HG02610 (cell line): Measurements from ENCODE around the gene UHRF2.
"Not testable (repeated sequence)": the region's sequence is repeated elsewhere in the genome, so short reads cannot be mapped to it uniquely, and the experiment has no call there.

Source experiments
- ATAC-seq: cut with Tn5 transposase; IDR thresholded peaks from one replicate; pipeline ENCODE4 v1.9.1; 2021; ENCODE audit warnings: mild to moderate bottlenecking, moderate library complexity; ENCODE audit not compliant: unreplicated experiment

The UHRF2 gene

GRCh38 chr9:6479959-6480358, 67.0 kb downstream of the UHRF2 start:
- no peak for ATAC-seq

GRCh38 chr9:6484210-6484609, 71.2 kb downstream of the UHRF2 start:
- ATAC-seq: no peak

GRCh38 chr9:6488395-6488794, 75.4 kb downstream of the UHRF2 start:
- ATAC-seq: no peak

DNA sequence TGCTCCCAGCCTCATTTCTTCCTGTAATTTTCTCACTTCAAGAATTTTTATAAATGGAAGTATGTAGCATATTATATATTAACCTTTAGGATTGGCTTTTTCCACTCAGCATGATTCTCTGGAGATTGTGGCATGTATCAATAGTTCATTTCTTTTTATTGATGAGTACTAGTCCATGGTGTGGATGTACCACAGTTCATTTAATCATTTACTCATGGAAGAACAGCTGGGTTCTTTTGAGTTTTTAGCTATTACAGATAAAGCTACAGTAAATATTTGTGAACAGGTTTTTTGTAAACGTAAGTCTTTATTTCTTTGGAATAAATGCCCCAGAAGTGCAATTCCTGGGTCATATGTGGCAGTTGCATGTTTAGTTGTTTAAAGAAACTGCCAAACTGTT, 76.1 kb downstream of the UHRF2 start:
- ATAC-seq: no peak

DNA sequence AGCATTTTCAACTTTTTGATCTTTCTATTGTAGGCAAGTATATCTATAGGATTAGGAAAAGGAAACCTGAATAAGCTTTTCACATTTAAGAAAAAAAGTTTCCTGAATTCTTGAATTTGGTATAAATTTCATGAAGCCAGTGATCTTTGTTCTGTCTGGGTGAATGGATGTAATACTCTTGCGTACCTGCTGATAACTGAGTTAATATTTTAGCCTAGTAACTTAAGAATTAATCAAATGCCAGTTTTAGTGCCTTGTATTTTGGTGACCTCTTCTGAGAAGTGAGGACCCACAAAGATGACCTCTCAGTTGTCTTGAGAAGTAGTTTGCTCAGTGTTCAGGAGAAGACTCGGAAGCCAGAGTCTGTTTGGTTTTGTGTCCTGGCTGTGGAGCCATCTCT, 77.9 kb downstream of the UHRF2 start:
- ATAC-seq: no peak

GRCh38 chr9:6495466-6495865, 82.5 kb downstream of the UHRF2 start:
- ATAC-seq: no peak

GRCh38 chr9:6498982-6499381, 86.0 kb downstream of the UHRF2 start:
- no peak for ATAC-seq

GRCh38 chr9:6501526-6502210, 88.7 kb downstream of the UHRF2 start:
- no peak for ATAC-seq

GRCh38 chr9:6502399-6502798, 89.4 kb downstream of the UHRF2 start:
- no peak for ATAC-seq

GRCh38 chr9:6506571-6506970, 93.6 kb downstream of the UHRF2 start:
- ATAC-seq: no peak

DNA sequence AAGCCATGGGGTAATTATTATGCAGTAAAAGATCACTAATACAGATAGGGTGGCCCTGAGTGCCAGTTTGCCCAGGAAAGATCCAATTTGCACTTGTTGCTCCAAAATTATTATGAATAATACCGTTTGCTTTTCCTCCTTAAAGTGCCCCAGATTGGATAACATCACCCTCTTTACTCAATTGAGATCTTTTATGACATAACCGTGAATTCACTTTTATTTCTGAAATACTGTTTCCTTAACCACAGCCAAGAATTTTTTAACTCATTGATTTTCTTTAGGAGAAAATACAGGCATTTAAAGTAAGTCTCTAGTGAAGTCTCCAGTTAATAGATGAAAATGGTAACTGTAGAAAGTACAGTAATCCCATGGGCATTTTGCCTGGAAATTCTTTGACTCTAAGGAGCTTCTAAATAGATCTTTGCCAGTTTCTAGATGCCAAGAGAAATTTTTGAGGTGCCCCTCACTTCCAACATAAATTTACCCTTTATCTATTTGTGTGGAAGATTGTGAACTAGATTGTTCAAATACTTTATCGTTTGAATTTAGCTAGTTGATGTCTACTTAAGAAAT, 99.2 kb downstream of the UHRF2 start:
- ATAC-seq: no peak

DNA sequence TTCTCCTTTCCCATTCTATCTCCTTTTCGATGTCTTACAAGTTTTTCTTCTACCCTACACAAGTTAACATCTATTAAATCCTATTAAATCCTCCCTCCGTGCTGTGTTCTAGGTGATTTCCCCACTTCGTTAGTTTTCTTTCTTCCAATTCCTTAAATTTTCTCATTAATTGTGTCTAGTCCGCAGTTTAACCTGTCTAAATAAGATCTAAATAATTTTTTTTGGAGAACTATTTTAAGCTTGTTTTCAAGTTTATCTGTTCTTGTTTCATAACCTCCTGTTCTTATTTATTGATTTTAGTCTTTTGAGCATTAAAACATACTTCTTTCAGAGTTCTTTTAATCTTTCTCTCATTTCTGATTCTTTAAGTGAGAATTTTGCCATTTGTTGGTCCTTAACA, 109.3 kb downstream of the UHRF2 start:
- ATAC-seq: no peak

- no peak for ATAC-seq
Measured at GRCh38 chr9:6525326-6526045, 112.5 kb downstream of the UHRF2 start.

GRCh38 chr9:6535594-6535993, 122.6 kb downstream of the UHRF2 start:
- no peak for ATAC-seq

DNA sequence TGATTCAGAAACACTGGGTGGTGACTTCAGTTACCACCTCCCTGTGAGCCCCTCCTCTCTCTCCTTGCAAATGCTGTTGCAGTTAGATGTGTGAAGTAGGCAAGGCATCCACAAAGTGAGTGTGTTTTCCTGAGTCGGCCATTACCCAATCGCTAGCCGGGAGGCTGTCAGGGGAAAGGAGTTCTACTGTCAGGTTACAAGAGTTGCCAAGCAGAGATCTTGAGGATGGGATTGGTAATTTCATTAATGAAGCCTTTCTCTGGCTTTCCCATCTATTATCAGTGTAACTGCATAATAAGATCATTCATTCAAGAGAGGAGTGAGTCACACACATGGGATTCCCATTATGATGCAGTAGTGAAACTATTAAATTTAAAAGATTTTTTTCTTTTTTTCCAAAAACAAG, 125.7 kb downstream of the UHRF2 start:
- no peak for ATAC-seq

GRCh38 chr9:6542617-6543016, 129.6 kb downstream of the UHRF2 start:
- ATAC-seq: not testable (repeated sequence)

- ATAC-seq: no peak
Measured at GRCh38 chr9:6543204-6543603, 130.2 kb downstream of the UHRF2 start.

GRCh38 chr9:6545017-6545691, 132.2 kb downstream of the UHRF2 start:
- no peak for ATAC-seq

DNA sequence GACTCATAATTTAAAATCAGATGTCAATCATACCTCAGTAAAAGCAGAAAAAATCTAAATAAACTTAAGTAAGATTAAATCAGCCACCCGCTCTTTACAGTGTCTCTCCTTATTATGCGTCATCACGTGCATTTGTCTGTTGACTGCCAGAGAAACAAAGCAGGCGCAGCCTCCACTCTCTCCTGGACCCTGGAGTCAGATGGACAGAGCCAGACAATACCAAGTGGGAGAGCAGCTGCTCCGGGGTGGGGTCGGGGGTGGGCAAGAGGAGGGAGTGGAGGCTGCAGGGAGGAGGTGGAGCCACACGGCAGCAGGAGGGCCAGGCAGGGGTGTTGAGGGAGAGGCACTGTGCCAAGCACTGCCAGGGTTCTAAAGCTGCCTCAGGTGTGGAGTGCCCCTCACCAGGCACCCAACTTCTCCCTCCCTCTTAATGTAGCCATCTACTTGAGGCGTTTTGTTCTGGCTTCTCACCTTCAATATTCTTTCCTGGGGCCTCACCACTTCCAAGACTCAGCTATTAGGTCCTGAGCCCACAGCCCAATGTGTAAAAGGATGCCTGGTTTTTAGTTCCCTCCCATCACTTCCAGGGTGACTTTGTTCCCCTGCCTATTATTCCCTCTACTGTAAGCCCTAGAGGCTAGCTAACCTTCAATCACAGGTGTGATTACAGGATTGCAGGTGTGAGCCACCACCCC, 136.3 kb downstream of the UHRF2 start:
- ATAC-seq: no peak

DNA sequence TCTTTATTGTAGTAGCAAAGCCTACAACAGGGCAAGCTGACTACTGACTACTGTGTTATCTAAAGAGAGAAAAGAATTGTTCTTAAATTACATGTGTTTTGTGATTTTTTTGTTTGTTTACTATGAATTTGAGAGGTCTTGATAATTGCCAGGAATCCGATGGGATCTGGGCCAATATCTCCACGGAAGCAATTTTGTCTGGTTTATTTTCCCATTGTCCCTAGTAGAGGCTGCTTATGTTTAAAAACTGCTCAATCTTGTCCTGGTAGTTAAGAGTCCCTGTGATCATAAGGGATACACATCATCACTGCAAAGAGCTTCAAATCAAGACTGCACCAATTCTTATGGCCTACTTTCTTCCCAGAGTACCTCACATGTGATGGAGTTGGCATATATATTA, 138.1 kb downstream of the UHRF2 start:
- no peak for ATAC-seq

- no peak for ATAC-seq
Measured at GRCh38 chr9:6552033-6552432, 139.0 kb downstream of the UHRF2 start.
